T-helper 2 cell (primary cell): ENCODE results near the gene ZSCAN22.
"Not testable (repeated sequence)": the region's sequence is repeated elsewhere in the genome, so short reads cannot be mapped to it uniquely, and the experiment has no call there.

Source experiments
- DNase-seq, 5 experiments: peaks; one replicate each; pipeline versions ENCODE4 v3.0.0 to v3.0.0-alpha.2; 2012 to 2022

The ZSCAN22 gene

GRCh38 chr19:58352760-58353671 is 26.2 kb downstream of the ZSCAN22 start, which contains the start of gene A1BG:
Gene A1BG, minus strand, starts transcription at chr19:58353492. Its CDS starts 55 bp downstream, at chr19:58353437.
- DNase-seq, result no peak

- no peak for DNase-seq
Measured at GRCh38 chr19:58353717-58354477, 27.1 kb downstream of the ZSCAN22 start.

- DNase-seq, result no peak
Measured at GRCh38 chr19:58354478-58355030, 27.8 kb downstream of the ZSCAN22 start.

- no peak for DNase-seq
Measured at GRCh38 chr19:58355215-58355796, 28.5 kb downstream of the ZSCAN22 start.

- peak in 2 of 5 experiments; percentile 27 to 84 for DNase-seq
Measured at GRCh38 chr19:58355908-58356765, 29.3 kb downstream of the ZSCAN22 start.

GRCh38 chr19:58356766-58357480 is 30.1 kb downstream of the ZSCAN22 start:
- peak in 1 of 5 experiments; percentile 39 for DNase-seq

GRCh38 chr19:58357481-58358145 is 30.8 kb downstream of the ZSCAN22 start:
- no peak for DNase-seq

GRCh38 chr19:58361900-58362271 is 35.1 kb downstream of the ZSCAN22 start:
- peak in 2 of 5 experiments; percentile 16 to 67 for DNase-seq

- DNase-seq, result peak; percentile 87 to 98 (median 94)
Measured at GRCh38 chr19:58362272-58362994, 35.6 kb downstream of the ZSCAN22 start, which contains the start of gene ZNF497. Gene ZNF497, minus strand, starts transcription at chr19:58362751. Its CDS starts 5,116 bp downstream, at chr19:58357635.

GRCh38 chr19:58364146-58364545 is 37.4 kb downstream of the ZSCAN22 start:
- DNase-seq, result no peak

GRCh38 chr19:58366585-58367430 is 40.0 kb downstream of the ZSCAN22 start:
- no peak for DNase-seq

- no peak for DNase-seq
Measured at GRCh38 chr19:58367698-58368454, 41.1 kb downstream of the ZSCAN22 start.

- no peak for DNase-seq
Measured at GRCh38 chr19:58368561-58369360, 42.0 kb downstream of the ZSCAN22 start.

GRCh38 chr19:58372311-58373133 is 45.7 kb downstream of the ZSCAN22 start:
- no peak for DNase-seq

GRCh38 chr19:58374200-58374599 is 47.4 kb downstream of the ZSCAN22 start:
- DNase-seq, result no peak

- DNase-seq, result not testable (repeated sequence)
Measured at GRCh38 chr19:58376724-58377123, 49.9 kb downstream of the ZSCAN22 start.
